Measurements from ENCODE around the gene USP37. TPM values are rescaled to one million over a fixed set of nuclear protein-coding genes. Genes with fewer than 3 reads are reported as not detected.

USP37 gene
- total and polyA plus RNA-seq, 2 of the 4 experiments (the other 2 are of a cell fraction) = 1.6 to 6.5 TPM

DNA sequence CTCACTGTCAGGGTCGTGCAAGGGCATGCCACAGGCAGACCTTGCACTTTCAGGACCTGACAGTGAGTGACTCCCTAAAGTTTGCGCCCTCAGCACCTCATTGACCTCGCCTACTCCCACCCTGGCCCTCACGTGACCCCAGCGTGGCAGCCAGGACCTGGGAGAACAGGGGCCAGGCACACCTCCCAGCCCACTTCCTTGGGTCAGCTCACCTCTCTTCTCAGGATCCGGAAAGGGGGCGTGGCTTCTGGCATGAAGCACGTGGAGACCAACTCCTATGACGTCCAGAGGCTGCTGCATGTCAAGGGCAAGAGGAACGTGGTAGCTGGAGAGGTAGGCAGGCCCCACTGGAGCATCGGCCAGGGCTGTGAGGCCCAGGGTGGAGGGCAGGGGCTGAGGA, 140.4 kb downstream of the USP37 start:
- dilution Hi-C loops (cut with HindIII; ENCODE audit: low sequenced_read_pairs, unreplicated experiment) = no loop called here
- Histone ChIP-seq H3K4me1 (ENCODE audit: control insufficient read depth, insufficient read depth, low read length) (no peaks in the 10 kb centered on the region), H2AK9ac (replicated peaks; ENCODE audit: low read depth, low read length, poor library complexity) (no peak overlapping the region), H2AK5ac (ENCODE audit: low read depth, low read length) (no peak overlapping the region), H3K23ac (ENCODE audit: low read depth, low read length) (no peak overlapping the region), H3K79me1 (ENCODE audit: low read depth in 1 of 2, low read length in 2 of 2) (no peaks in the 10 kb centered on the region), H3K56ac (ENCODE audit: extremely low read depth, insufficient read depth, low read length) (no peak overlapping the region), H3K27ac (ENCODE audit: insufficient read depth, low read length) (no peak overlapping the region), H4K8ac (ENCODE audit: low read depth in 2 of 2, low read length in 2 of 2) (no peak overlapping the region), H4K91ac (ENCODE audit: insufficient read depth, low read depth, low read length) (no peak overlapping the region), H3K4me2 (ENCODE audit: low read depth, low read length) (no peak overlapping the region), H3K4ac (ENCODE audit: low read depth, low read length) (no peak overlapping the region), H3K36me3 (ENCODE audit: control insufficient read depth, insufficient read depth, low read length) (no peaks in the 10 kb centered on the region), H2BK20ac (ENCODE audit: low read depth, low read length) (no peak overlapping the region), H4K5ac (ENCODE audit: low read depth, low read length) (no peak overlapping the region), H2BK120ac (ENCODE audit: low read depth, low read length) (no peak overlapping the region), H3K27me3 (ENCODE audit: control insufficient read depth, insufficient read depth, low read length) (peaks cover 23% of the 10 kb centered on the region), H3K9me3 (ENCODE audit: control insufficient read depth, insufficient read depth, low read length) (no peaks in the 10 kb centered on the region), H3K9me1 (ENCODE audit: insufficient read depth, low read length) (no peaks in the 10 kb centered on the region; the same call in 1 of the 2 replicates), H2AFZ (replicated peaks; ENCODE audit: low read length, poor library complexity) (no peak overlapping the region), H3K9ac (ENCODE audit: low read depth, low read length) (no peak overlapping the region), H3K14ac (replicated peaks; ENCODE audit: low read depth, low read length) (no peak overlapping the region), H2BK15ac (ENCODE audit: low read depth, low read length) (no peak overlapping the region), H2BK5ac (ENCODE audit: low read depth, low read length, poor library complexity, severe bottlenecking) (no peak overlapping the region), H4K20me1 (ENCODE audit: insufficient read depth, low read length) (no peaks in the 10 kb centered on the region; the same call in 1 of the 2 replicates), H3K18ac (ENCODE audit: low read depth, low read length) (no peak overlapping the region), H3K4me3 (ENCODE audit: insufficient read depth, low read depth, low read length) (no peak overlapping the region)
- 54% methylated on average over 3 of the region's 11 CpGs; no CpG with 5 or more reads in 1 of the 2 experiments for WGBS, 2 experiments (ENCODE audit: extremely low coverage in 2 of 2, insufficient read length in 1 of 2)
- CTCF ChIA-PET = interaction anchor here (0.7 kb wide), 2 partner anchors 16 to 261 kb away, joined by 3 to 7 read pairs; no protein-coding TSS in a partner anchor
- POLR2A ChIA-PET (ENCODE audit: unreplicated experiment) = no interaction called here
- TF ChIP-seq NFE2L2 (IDR thresholded peaks at IDR 0.05; ENCODE audit: low read depth, low read length) = no peak
- ATAC-seq (ENCODE audit: low read depth) (no peak), DNase-seq (no peak)
- intact Hi-C loops (cut with micrococcal nuclease) = no loop called here
- in situ Hi-C loops (cut with MboI; ENCODE audit: low sequenced_read_pairs) = no loop called here
- BruUV-seq (replicated peaks) = no TSS peak

Measured in IMR-90 (cell line).